HEK293 (cell line): ENCODE data around the gene HRC.

ENCODE experiments used
- BCL11A ChIP-seq: fragments of 450-650 bp; formaldehyde crosslinking; IDR thresholded peaks from 2 replicates; pipeline ENCODE4 v1.5.1; 2016; ENCODE audit warnings: low read depth, missing biosample characterization, missing genetic modification characterization
- HOXA7 ChIP-seq: sonication (generic); formaldehyde crosslinking; IDR thresholded peaks from 2 replicates; pipeline ENCODE4 v1.8.1; 2022; ENCODE audit warnings: missing genetic modification reagents, borderline replicate concordance
- HOXC10 ChIP-seq: sonication (generic); formaldehyde crosslinking; IDR thresholded peaks from 2 replicates; pipeline ENCODE4 v1.8.1; 2023; ENCODE audit warnings: mild to moderate bottlenecking, missing genetic modification reagents
- KLF8 ChIP-seq: fragments of 450-650 bp; formaldehyde crosslinking; IDR thresholded peaks from 2 replicates; pipeline ENCODE4 v1.5.1; 2016; ENCODE audit warnings: missing biosample characterization, missing genetic modification characterization
- KLF9 ChIP-seq: fragments of 450-650 bp; formaldehyde crosslinking; IDR thresholded peaks from 2 replicates; pipeline ENCODE4 v1.5.1; 2016; ENCODE audit warnings: missing biosample characterization, missing genetic modification characterization, low read depth
- MYNN ChIP-seq: fragments of 450-650 bp; formaldehyde crosslinking; IDR thresholded peaks from 2 replicates; pipeline ENCODE4 v1.5.1; 2016; ENCODE audit warnings: missing biosample characterization, missing genetic modification characterization, borderline replicate concordance
- OVOL3 ChIP-seq: fragments of 450-650 bp; formaldehyde crosslinking; IDR thresholded peaks from 2 replicates; pipeline ENCODE4 v1.5.1; 2016; ENCODE audit warnings: missing biosample characterization, missing genetic modification characterization
- PRDM4 ChIP-seq: fragments of 450-650 bp; formaldehyde crosslinking; IDR thresholded peaks from 2 replicates; pipeline ENCODE4 v1.5.1; 2017; ENCODE audit warnings: missing biosample characterization, missing genetic modification characterization
- RBAK ChIP-seq: fragments of 450-650 bp; formaldehyde crosslinking; IDR thresholded peaks from 2 replicates; pipeline ENCODE4 v1.5.1; 2016; ENCODE audit warnings: missing biosample characterization, missing genetic modification characterization
- SCRT1 ChIP-seq: fragments of 450-650 bp; formaldehyde crosslinking; IDR thresholded peaks from 2 replicates; pipeline ENCODE4 v1.5.1; 2016; ENCODE audit warnings: missing biosample characterization, missing genetic modification characterization, borderline replicate concordance
- SCRT2 ChIP-seq: fragments of 450-650 bp; formaldehyde crosslinking; IDR thresholded peaks from 2 replicates; pipeline ENCODE4 v1.5.1; 2016; ENCODE audit warnings: missing biosample characterization, missing genetic modification characterization
- SP2 ChIP-seq: fragments of 450-650 bp; formaldehyde crosslinking; IDR thresholded peaks from 2 replicates; pipeline ENCODE4 v1.5.1; 2016; ENCODE audit warnings: missing biosample characterization, missing genetic modification characterization
- SP7 ChIP-seq: fragments of 450-650 bp; formaldehyde crosslinking; IDR thresholded peaks from 2 replicates; pipeline ENCODE4 v1.5.1; 2016; ENCODE audit warnings: missing biosample characterization, missing genetic modification characterization
- TRIM28 ChIP-seq: IDR thresholded peaks from 2 replicates; pipeline ENCODE4 v1.6.1; 2011; ENCODE audit warnings: low read length, control low read depth, borderline replicate concordance
- ZNF138 ChIP-seq: fragments of 450-650 bp; formaldehyde crosslinking; IDR thresholded peaks from 2 replicates; pipeline ENCODE4 v1.5.1; 2016; ENCODE audit warnings: missing biosample characterization, missing genetic modification characterization, borderline replicate concordance
- ZNF157 ChIP-seq: fragments of 450-650 bp; formaldehyde crosslinking; IDR thresholded peaks from 2 replicates; pipeline ENCODE4 v1.5.1; 2016; ENCODE audit warnings: missing biosample characterization, missing genetic modification characterization
- ZNF169 ChIP-seq: fragments of 450-650 bp; formaldehyde crosslinking; IDR thresholded peaks from 2 replicates; pipeline ENCODE4 v1.5.1; 2016; ENCODE audit warnings: missing biosample characterization, missing genetic modification characterization
- ZNF202 ChIP-seq: fragments of 450-650 bp; formaldehyde crosslinking; IDR thresholded peaks from 2 replicates; pipeline ENCODE4 v1.5.1; 2016; ENCODE audit warnings: missing biosample characterization, missing genetic modification characterization, borderline replicate concordance
- ZNF311 ChIP-seq: fragments of 450-650 bp; formaldehyde crosslinking; IDR thresholded peaks from 2 replicates; pipeline ENCODE4 v1.5.1; 2017; ENCODE audit warnings: missing biosample characterization, missing genetic modification characterization, borderline replicate concordance
- ZNF48 ChIP-seq: fragments of 450-650 bp; formaldehyde crosslinking; IDR thresholded peaks from 2 replicates; pipeline ENCODE4 v1.5.1; 2016; ENCODE audit warnings: missing biosample characterization, missing genetic modification characterization
- ZNF548 ChIP-seq: fragments of 450-650 bp; formaldehyde crosslinking; IDR thresholded peaks from 2 replicates; pipeline ENCODE4 v1.5.1; 2016; ENCODE audit warnings: missing biosample characterization, missing genetic modification characterization
- ZNF561 ChIP-seq: fragments of 450-650 bp; IDR thresholded peaks from 2 replicates; pipeline ENCODE4 v1.5.1; 2018; ENCODE audit warnings: missing biosample characterization, missing genetic modification characterization, borderline replicate concordance
- ZNF610 ChIP-seq: fragments of 450-650 bp; formaldehyde crosslinking; IDR thresholded peaks from 2 replicates; pipeline ENCODE4 v1.5.1; 2016; ENCODE audit warnings: missing biosample characterization, missing genetic modification characterization, borderline replicate concordance
- ZNF660 ChIP-seq: fragments of 450-650 bp; IDR thresholded peaks from 2 replicates; pipeline ENCODE4 v1.5.1; 2018; ENCODE audit warnings: missing biosample characterization, mild to moderate bottlenecking, missing genetic modification characterization
- ZNF670 ChIP-seq: fragments of 450-650 bp; formaldehyde crosslinking; IDR thresholded peaks from 2 replicates; pipeline ENCODE4 v1.5.1; 2016; ENCODE audit warnings: missing biosample characterization, missing genetic modification characterization, low read depth
- ZNF677 ChIP-seq: fragments of 450-650 bp; IDR thresholded peaks from 2 replicates; pipeline ENCODE4 v1.5.0; 2018; ENCODE audit warnings: missing biosample characterization, mild to moderate bottlenecking, missing genetic modification characterization, moderate library complexity
- ZNF704 ChIP-seq: fragments of 450-650 bp; formaldehyde crosslinking; IDR thresholded peaks from 2 replicates; pipeline ENCODE4 v1.5.1; 2016; ENCODE audit warnings: missing biosample characterization, missing genetic modification characterization
- ZNF707 ChIP-seq: fragments of 450-650 bp; formaldehyde crosslinking; IDR thresholded peaks from 2 replicates; pipeline ENCODE4 v1.5.1; 2016; ENCODE audit warnings: missing biosample characterization, missing genetic modification characterization
- ZSCAN23 ChIP-seq: fragments of 450-650 bp; formaldehyde crosslinking; IDR thresholded peaks from 2 replicates; pipeline ENCODE4 v1.5.1; 2016; ENCODE audit warnings: missing biosample characterization, missing genetic modification characterization
- TF ChIP-seq, protein P1 (sequence below): fragments of 450-650 bp; formaldehyde crosslinking; IDR thresholded peaks from 2 replicates; pipeline ENCODE4 v1.5.1; 2016; ENCODE audit warnings: missing biosample characterization, missing genetic modification characterization
- TF ChIP-seq, protein P2 (sequence below): fragments of 450-650 bp; formaldehyde crosslinking; IDR thresholded peaks from 2 replicates; pipeline ENCODE4 v1.5.1; 2016; ENCODE audit warnings: missing biosample characterization, missing genetic modification characterization
- TF ChIP-seq, protein P3 (sequence below): fragments of 450-650 bp; formaldehyde crosslinking; IDR thresholded peaks from 2 replicates; pipeline ENCODE4 v1.5.1; 2016; ENCODE audit warnings: missing biosample characterization, missing genetic modification characterization

The HRC gene

GRCh38 chr19:49113762-49114629 is 41.2 kb downstream of the HRC start, which contains the start of gene LIN7B (continued):
- TF ChIP-seq, protein P1, sequence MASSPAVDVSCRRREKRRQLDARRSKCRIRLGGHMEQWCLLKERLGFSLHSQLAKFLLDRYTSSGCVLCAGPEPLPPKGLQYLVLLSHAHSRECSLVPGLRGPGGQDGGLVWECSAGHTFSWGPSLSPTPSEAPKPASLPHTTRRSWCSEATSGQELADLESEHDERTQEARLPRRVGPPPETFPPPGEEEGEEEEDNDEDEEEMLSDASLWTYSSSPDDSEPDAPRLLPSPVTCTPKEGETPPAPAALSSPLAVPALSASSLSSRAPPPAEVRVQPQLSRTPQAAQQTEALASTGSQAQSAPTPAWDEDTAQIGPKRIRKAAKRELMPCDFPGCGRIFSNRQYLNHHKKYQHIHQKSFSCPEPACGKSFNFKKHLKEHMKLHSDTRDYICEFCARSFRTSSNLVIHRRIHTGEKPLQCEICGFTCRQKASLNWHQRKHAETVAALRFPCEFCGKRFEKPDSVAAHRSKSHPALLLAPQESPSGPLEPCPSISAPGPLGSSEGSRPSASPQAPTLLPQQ, result peak; percentile 68
- TF ChIP-seq ZNF610 (tag by site-specific recombination) (peak; percentile 32; the same call in 1 of the 2 replicates), ZNF548 (tag by site-specific recombination) (no peak), SP2 (peak; percentile 52), ZSCAN23 (no peak), ZNF670 (no peak), ZNF704 (tag by site-specific recombination) (no peak), ZNF202 (tag by site-specific recombination) (no peak), HOXA7 (CRISPR knock-in tag) (no peak), ZNF311 (tag by site-specific recombination) (no peak), KLF8 (tag by site-specific recombination) (peak; percentile 73; the same call in 1 of the 2 replicates), ZNF48 (no peak), RBAK (no peak), ZNF561 (tag by site-specific recombination) (peak; percentile 56; the same call in 1 of the 2 replicates), ZNF157 (tag by site-specific recombination) (no peak), SP7 (tag by site-specific recombination) (peak; percentile 64), SCRT1 (0 out of 2 replicates have a peak, but pooled peaks have one; percentile 44), SCRT2 (peak; percentile 79), PRDM4 (tag by site-specific recombination) (peak; percentile 39; the same call in 1 of the 2 replicates), MYNN (tag by site-specific recombination) (no peak), ZNF169 (tag by site-specific recombination) (no peak), HOXC10 (CRISPR knock-in tag) (peak; percentile 19; the same call in 1 of the 2 replicates), ZNF138 (no peak), ZNF707 (no peak), ZNF660 (tag by site-specific recombination) (peak; percentile 30; the same call in 1 of the 2 replicates), TRIM28 (no peak), OVOL3 (no peak), BCL11A (no peak), ZNF677 (tag by site-specific recombination) (0 out of 2 replicates have a peak, but pooled peaks have one; percentile 35), KLF9 (tag by site-specific recombination) (peak; percentile 59; the same call in 1 of the 2 replicates)
- TF ChIP-seq, protein P2, sequence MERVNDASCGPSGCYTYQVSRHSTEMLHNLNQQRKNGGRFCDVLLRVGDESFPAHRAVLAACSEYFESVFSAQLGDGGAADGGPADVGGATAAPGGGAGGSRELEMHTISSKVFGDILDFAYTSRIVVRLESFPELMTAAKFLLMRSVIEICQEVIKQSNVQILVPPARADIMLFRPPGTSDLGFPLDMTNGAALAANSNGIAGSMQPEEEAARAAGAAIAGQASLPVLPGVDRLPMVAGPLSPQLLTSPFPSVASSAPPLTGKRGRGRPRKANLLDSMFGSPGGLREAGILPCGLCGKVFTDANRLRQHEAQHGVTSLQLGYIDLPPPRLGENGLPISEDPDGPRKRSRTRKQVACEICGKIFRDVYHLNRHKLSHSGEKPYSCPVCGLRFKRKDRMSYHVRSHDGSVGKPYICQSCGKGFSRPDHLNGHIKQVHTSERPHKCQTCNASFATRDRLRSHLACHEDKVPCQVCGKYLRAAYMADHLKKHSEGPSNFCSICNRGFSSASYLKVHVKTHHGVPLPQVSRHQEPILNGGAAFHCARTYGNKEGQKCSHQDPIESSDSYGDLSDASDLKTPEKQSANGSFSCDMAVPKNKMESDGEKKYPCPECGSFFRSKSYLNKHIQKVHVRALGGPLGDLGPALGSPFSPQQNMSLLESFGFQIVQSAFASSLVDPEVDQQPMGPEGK, result peak; percentile 69
- TF ChIP-seq, protein P3, sequence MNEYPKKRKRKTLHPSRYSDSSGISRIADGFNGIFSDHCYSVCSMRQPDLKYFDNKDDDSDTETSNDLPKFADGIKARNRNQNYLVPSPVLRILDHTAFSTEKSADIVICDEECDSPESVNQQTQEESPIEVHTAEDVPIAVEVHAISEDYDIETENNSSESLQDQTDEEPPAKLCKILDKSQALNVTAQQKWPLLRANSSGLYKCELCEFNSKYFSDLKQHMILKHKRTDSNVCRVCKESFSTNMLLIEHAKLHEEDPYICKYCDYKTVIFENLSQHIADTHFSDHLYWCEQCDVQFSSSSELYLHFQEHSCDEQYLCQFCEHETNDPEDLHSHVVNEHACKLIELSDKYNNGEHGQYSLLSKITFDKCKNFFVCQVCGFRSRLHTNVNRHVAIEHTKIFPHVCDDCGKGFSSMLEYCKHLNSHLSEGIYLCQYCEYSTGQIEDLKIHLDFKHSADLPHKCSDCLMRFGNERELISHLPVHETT (tag by site-specific recombination), result 0 out of 2 replicates have a peak, but pooled peaks have one; percentile 15
